H9 (cell line): ENCODE data around the gene ADAM23. TPM values are rescaled to one million over a fixed set of nuclear protein-coding genes. Genes with fewer than 3 reads are reported as not detected.

Experiments used
- DNase-seq: peaks from one replicate; pipeline ENCODE4 v3.0.0-alpha.2; 2017
- H2AFZ ChIP-seq: one replicate; pipeline ENCODE4 v1.6.1; 2013; ENCODE audit warnings: mild to moderate bottlenecking, low read length, control low read depth, moderate library complexity
- H2AK5ac ChIP-seq: 2 replicates; pipeline ENCODE4 v1.6.1; 2013; ENCODE audit warnings: low read length, control low read depth, mixed read lengths; ENCODE audit not compliant: insufficient read length
- H2BK120ac ChIP-seq: one replicate; pipeline ENCODE4 v1.6.1; 2013; ENCODE audit warnings: low read depth, mild to moderate bottlenecking, low read length, control low read depth, inconsistent platforms; ENCODE audit not compliant: poor library complexity, severe bottlenecking
- H2BK12ac ChIP-seq: 2 replicates; pipeline ENCODE4 v1.6.1; 2013; ENCODE audit warnings: low read length, control low read depth, mixed read lengths, low read depth; ENCODE audit not compliant: insufficient read length
- H2BK15ac ChIP-seq: 2 replicates; pipeline ENCODE4 v1.6.1; 2013; ENCODE audit warnings: low read depth, low read length, control low read depth
- H2BK20ac ChIP-seq: one replicate; pipeline ENCODE4 v1.6.1; 2013; ENCODE audit warnings: low read depth, mild to moderate bottlenecking, low read length, control low read depth, inconsistent platforms; ENCODE audit not compliant: poor library complexity, severe bottlenecking
- H2BK5ac ChIP-seq: 2 replicates; pipeline ENCODE4 v1.6.1; 2013; ENCODE audit warnings: low read length, control low read depth, mixed read lengths; ENCODE audit not compliant: insufficient read length
- H3K14ac ChIP-seq: 2 replicates; pipeline ENCODE4 v1.6.1; 2013; ENCODE audit warnings: low read length, control low read depth; ENCODE audit not compliant: insufficient read depth
- H3K18ac ChIP-seq: 2 replicates; pipeline ENCODE4 v1.6.1; 2013; ENCODE audit warnings: low read depth, mild to moderate bottlenecking, mixed read lengths, low read length, control low read depth; ENCODE audit not compliant: insufficient read length
- H3K23ac ChIP-seq: 2 replicates; pipeline ENCODE4 v1.6.1; 2013; ENCODE audit warnings: low read length, control low read depth, mixed read lengths, low read depth; ENCODE audit not compliant: insufficient read length
- H3K23me2 ChIP-seq: 2 replicates; pipeline ENCODE4 v1.6.1; 2013; ENCODE audit warnings: low read depth, mild to moderate bottlenecking, mixed read lengths, low read length, control low read depth; ENCODE audit not compliant: insufficient read length, poor library complexity, severe bottlenecking
- H3K27ac ChIP-seq: 2 replicates; pipeline ENCODE4 v1.5.1; 2013; ENCODE audit warnings: low read length, control low read depth, mixed read lengths, low read depth; ENCODE audit not compliant: insufficient read length
- H3K27me3 ChIP-seq: 2 replicates; pipeline ENCODE4 v1.6.1; 2013; ENCODE audit warnings: low read length, control low read depth, inconsistent platforms; ENCODE audit not compliant: insufficient read depth
- H3K4ac ChIP-seq: 2 replicates; pipeline ENCODE4 v1.6.1; 2013; ENCODE audit warnings: low read depth, mild to moderate bottlenecking, control low read depth, inconsistent platforms, low read length, moderate library complexity
- H3K4me1 ChIP-seq: 2 replicates; pipeline ENCODE4 v1.6.1; 2013; ENCODE audit warnings: low read length, control low read depth, inconsistent platforms; ENCODE audit not compliant: insufficient read depth
- H3K4me2 ChIP-seq: 2 replicates; pipeline ENCODE4 v1.6.1; 2013; ENCODE audit warnings: low read length, control low read depth, mixed read lengths; ENCODE audit not compliant: insufficient read length, insufficient read depth
- H3K56ac ChIP-seq: 2 replicates; pipeline ENCODE4 v1.6.1; 2013; ENCODE audit warnings: low read depth, mild to moderate bottlenecking, mixed read lengths, low read length, control low read depth; ENCODE audit not compliant: insufficient read length
- H3K79me1 ChIP-seq: 2 replicates; pipeline ENCODE4 v1.6.1; 2013; ENCODE audit warnings: low read depth, mild to moderate bottlenecking, moderate library complexity, low read length, control low read depth, inconsistent platforms; ENCODE audit not compliant: insufficient read depth, poor library complexity, severe bottlenecking
- H3K79me2 ChIP-seq: 2 replicates; pipeline ENCODE4 v1.6.1; 2013; ENCODE audit warnings: low read length, control low read depth, inconsistent platforms; ENCODE audit not compliant: insufficient read depth
- H3K9ac ChIP-seq: 2 replicates; pipeline ENCODE4 v1.6.1; 2013; ENCODE audit warnings: low read length, control low read depth, mixed read lengths; ENCODE audit not compliant: insufficient read length; ENCODE audit errors: extremely low read depth
- H3K9me3 ChIP-seq: one replicate; pipeline ENCODE4 v1.6.1; 2013; ENCODE audit warnings: low read depth, low read length, inconsistent platforms; ENCODE audit not compliant: control insufficient read depth
- H3T11ph ChIP-seq: one replicate; pipeline ENCODE4 v1.6.1; 2013; ENCODE audit warnings: mild to moderate bottlenecking, low read length, control low read depth, inconsistent platforms
- H4K20me1 ChIP-seq: one replicate; pipeline ENCODE4 v1.6.1; 2013; ENCODE audit not compliant: control insufficient read depth, insufficient read length, insufficient read depth
- H4K5ac ChIP-seq: 2 replicates; pipeline ENCODE4 v1.6.1; 2013; ENCODE audit warnings: low read depth, mild to moderate bottlenecking, mixed read lengths, low read length, control low read depth; ENCODE audit not compliant: insufficient read length
- H4K8ac ChIP-seq: replicated peaks from 2 replicates; pipeline ENCODE4 v1.6.1; 2013; ENCODE audit warnings: low read length, control low read depth, mixed read lengths, low read depth; ENCODE audit not compliant: insufficient read length
- H4K91ac ChIP-seq: 2 replicates; pipeline ENCODE4 v1.6.1; 2013; ENCODE audit warnings: low read depth, mild to moderate bottlenecking, moderate library complexity, mixed read lengths, low read length, control low read depth; ENCODE audit not compliant: insufficient read length
- H3K27ac Mint-ChIP-seq, 3 experiments: 2 replicates in 2 of 3; 3 replicates in 1 of 3; pipeline ENCODE4 v1.8.0; 2020 to 2021; ENCODE audit warnings: mixed read lengths in 3 of 3, mild to moderate bottlenecking in 1 of 3, moderate library complexity in 1 of 3
- H3K27me3 Mint-ChIP-seq: 2 replicates; pipeline ENCODE4 v1.8.0; 2021; ENCODE audit warnings: low read depth, mild to moderate bottlenecking, moderate library complexity, mixed read lengths
- H3K36me3 Mint-ChIP-seq, 3 experiments: 2 replicates in 2 of 3; 3 replicates in 1 of 3; pipeline ENCODE4 v1.8.0; 2020 to 2021; ENCODE audit warnings: low read depth in 3 of 3, mixed read lengths in 3 of 3; ENCODE audit not compliant: insufficient read depth in 1 of 3
- H3K4me1 Mint-ChIP-seq, 2 experiments: 2 replicates each; pipeline ENCODE4 v1.8.0; 2020; ENCODE audit warnings: mixed read lengths in 2 of 2
- H3K4me3 Mint-ChIP-seq, 2 experiments: 2 replicates in 1 of 2; 3 replicates in 1 of 2; pipeline ENCODE4 v1.8.0; 2020 to 2021; ENCODE audit warnings: mild to moderate bottlenecking in 2 of 2, mixed read lengths in 2 of 2, moderate library complexity in 1 of 2
- H3K9me3 Mint-ChIP-seq, 2 experiments: 2 replicates in 1 of 2; 3 replicates in 1 of 2; pipeline ENCODE4 v1.8.0; 2020; ENCODE audit warnings: mild to moderate bottlenecking in 2 of 2, mixed read lengths in 2 of 2, moderate library complexity in 1 of 2
- WGBS: extraction: QIAGEN DNeasy Blood & Tissue Kit; methylation state at CpG from one replicate; pipeline ENCODE4 v1.1.7; 2013; ENCODE audit warnings: missing lambda C conversion rate, low lambda C conversion rate, mixed read lengths; ENCODE audit not compliant: insufficient read length; ENCODE audit errors: extremely low coverage; 5-methylcytosine and 5-hydroxymethylcytosine counted together
- total RNA-seq: library from RNA; stranded (reverse); gene quantifications from 2 replicates; pipeline ENCODE4 v1.2.1, GENCODE V29; 2021
- TF ChIP-seq, protein P1 (sequence below): fragments of 200-600 bp; sonication (generic); conservative IDR thresholded peaks from 3 replicates; pipeline ENCODE4 v1.8.0; 2021; ENCODE audit warnings: antibody characterized with exemption, mild to moderate bottlenecking

ADAM23 gene
- total RNA-seq, 1 experiment from 2014 or later, result 21.4 TPM

DNA sequence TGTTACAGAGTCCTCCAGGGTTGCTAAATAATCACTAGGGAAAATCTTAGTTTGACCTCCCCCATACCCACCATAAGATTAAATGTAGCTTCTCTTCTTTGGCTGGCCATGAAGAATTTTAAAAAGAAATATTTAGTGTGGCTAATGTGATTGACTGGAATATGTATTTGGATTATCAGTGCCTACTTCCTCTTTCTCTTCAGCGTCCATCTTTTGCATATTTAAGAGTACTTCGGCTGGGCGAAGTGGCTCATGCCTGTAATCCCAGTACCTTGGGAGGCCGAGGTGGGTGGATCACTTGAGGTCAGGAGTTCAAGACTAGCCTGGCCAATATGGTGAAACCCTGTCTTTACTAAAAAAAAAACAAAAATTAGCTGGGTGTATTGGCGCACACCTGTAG lies 28.8 kb downstream of the ADAM23 start:
- no peak overlapping the region for H3K27ac ChIP-seq
- TF ChIP-seq, protein P1, sequence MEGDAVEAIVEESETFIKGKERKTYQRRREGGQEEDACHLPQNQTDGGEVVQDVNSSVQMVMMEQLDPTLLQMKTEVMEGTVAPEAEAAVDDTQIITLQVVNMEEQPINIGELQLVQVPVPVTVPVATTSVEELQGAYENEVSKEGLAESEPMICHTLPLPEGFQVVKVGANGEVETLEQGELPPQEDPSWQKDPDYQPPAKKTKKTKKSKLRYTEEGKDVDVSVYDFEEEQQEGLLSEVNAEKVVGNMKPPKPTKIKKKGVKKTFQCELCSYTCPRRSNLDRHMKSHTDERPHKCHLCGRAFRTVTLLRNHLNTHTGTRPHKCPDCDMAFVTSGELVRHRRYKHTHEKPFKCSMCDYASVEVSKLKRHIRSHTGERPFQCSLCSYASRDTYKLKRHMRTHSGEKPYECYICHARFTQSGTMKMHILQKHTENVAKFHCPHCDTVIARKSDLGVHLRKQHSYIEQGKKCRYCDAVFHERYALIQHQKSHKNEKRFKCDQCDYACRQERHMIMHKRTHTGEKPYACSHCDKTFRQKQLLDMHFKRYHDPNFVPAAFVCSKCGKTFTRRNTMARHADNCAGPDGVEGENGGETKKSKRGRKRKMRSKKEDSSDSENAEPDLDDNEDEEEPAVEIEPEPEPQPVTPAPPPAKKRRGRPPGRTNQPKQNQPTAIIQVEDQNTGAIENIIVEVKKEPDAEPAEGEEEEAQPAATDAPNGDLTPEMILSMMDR, result no peak
- no peaks in the 10 kb centered on the region for H3K79me1 ChIP-seq
- H2AK5ac ChIP-seq, result no peak overlapping the region
- Mint-ChIP-seq H3K4me3 (no peak overlapping the region), H3K4me1 (peaks cover 2 to 6% of the 10 kb centered on the region in 2 experiments; a peak in 3 of 4 replicates), H3K27ac (no peak overlapping the region), H3K27me3 (no peaks in the 10 kb centered on the region), H3K36me3 (peaks cover 14 to 26% (median 24%) of the 10 kb centered on the region in 3 experiments), H3K9me3 (peaks cover 12 to 14% of the 10 kb centered on the region in 2 experiments)
- H3K4ac ChIP-seq, result no peak overlapping the region
- no peaks in the 10 kb centered on the region for H3K4me1 ChIP-seq
- no peak overlapping the region for H3K14ac ChIP-seq
- no peaks in the 10 kb centered on the region for H4K20me1 ChIP-seq
- H2BK20ac ChIP-seq, result no peak overlapping the region
- H2BK5ac ChIP-seq, result no peak overlapping the region
- no peak overlapping the region for H3K18ac ChIP-seq
- no peak for DNase-seq
- H4K5ac ChIP-seq, result no peak overlapping the region
- H4K91ac ChIP-seq, result no peak overlapping the region
- no peak overlapping the region for H3K4me2 ChIP-seq
- H3K56ac ChIP-seq, result no peak overlapping the region
- no peaks in the 10 kb centered on the region for H3K27me3 ChIP-seq
- no peaks in the 10 kb centered on the region for H3K23me2 ChIP-seq
- no peak overlapping the region for H3K23ac ChIP-seq
- no peak overlapping the region for H2BK15ac ChIP-seq
- no CpG with 5 or more reads among the region's 5 CpGs for WGBS
- no peak overlapping the region for H3T11ph ChIP-seq
- no peak overlapping the region for H2BK12ac ChIP-seq
- no peak overlapping the region for H2BK120ac ChIP-seq
- no peak overlapping the region for H4K8ac ChIP-seq
- no peaks in the 10 kb centered on the region for H3K9me3 ChIP-seq
- H3K79me2 ChIP-seq, result no peaks in the 10 kb centered on the region
- no peak overlapping the region for H2AFZ ChIP-seq
- H3K9ac ChIP-seq, result no peak overlapping the region
